Adrenal gland (tissue), 12 donors: ENCODE results near the gene NCOA1. TPM values are rescaled to one million over a fixed set of nuclear protein-coding genes. Genes with fewer than 3 reads are reported as not detected.

Experiments used
- DNase-seq, 7 donors: peaks; one replicate each; pipeline ENCODE4 v3.0.0-alpha.2; 2019 to 2020
- H3K27ac ChIP-seq, 5 donors: fragments of 200-600 bp; sonication (generic) in 4 of 5; 1 replicate in 3 of 5; 2 replicates in 2 of 5; pipeline versions ENCODE4 v1.5.1 to v1.8.0; 2016 to 2020; ENCODE audit warnings: mild to moderate bottlenecking in 1 of 5
- H3K27me3 ChIP-seq: fragments of 200-600 bp; 2 replicates; pipeline ENCODE4 v1.8.0; 2021
- H3K36me3 ChIP-seq, 2 donors: fragments of 200-600 bp; replicated peaks in 1 of 2; 1 replicate in 1 of 2; 2 replicates in 1 of 2; pipeline versions ENCODE4 v1.5.1 to v1.8.0; 2018 to 2022
- H3K4me1 ChIP-seq, 2 donors: fragments of 200-600 bp; replicated peaks in 1 of 2; 1 replicate in 1 of 2; 2 replicates in 1 of 2; pipeline versions ENCODE4 v1.5.1 to v1.8.0; 2018 to 2021
- H3K4me3 ChIP-seq, 4 donors: fragments of 200-600 bp; sonication (generic) in 3 of 4; one replicate each; pipeline ENCODE4 v1.5.1; 2016 to 2018
- H3K9me3 ChIP-seq, 3 donors: fragments of 200-600 bp; sonication (generic) in 1 of 3; replicated peaks in 1 of 3; 1 replicate in 2 of 3; 2 replicates in 1 of 3; pipeline versions ENCODE4 v1.5.1 to v1.8.0; 2016 to 2021
- CTCF ChIP-seq, 6 experiments: fragments of 450-650 bp in 4 of 6; fragments of 200-600 bp in 2 of 6; sonication (generic) in 1 of 6; IDR thresholded peaks; 1 replicate in 5 of 6; 2 replicates in 1 of 6; pipeline versions ENCODE4 v1.5.1 to v1.8.0; 2016 to 2021; ENCODE audit warnings: antibody characterized with exemption in 6 of 6, mild to moderate bottlenecking in 2 of 6, moderate library complexity in 1 of 6
- POLR2A ChIP-seq, 2 donors: fragments of 450-650 bp; IDR thresholded peaks; one replicate each; pipeline ENCODE4 v1.6.1; 2017; ENCODE audit warnings: antibody characterized with exemption in 2 of 2, mild to moderate bottlenecking in 2 of 2, moderate library complexity in 1 of 2
- WGBS, 4 donors: extraction: QIAGEN DNeasy Blood & Tissue Kit in 2 of 4; methylation state at CpG; one replicate each; pipeline versions ENCODE4 v1.1.5 to v1.1.7; 2013 to 2017; 5-methylcytosine and 5-hydroxymethylcytosine counted together
- intact Hi-C, 2 donors: fragments of 100-400 bp; cut with DNase I; formaldehyde crosslinking; loops; one replicate each; pipeline versions ENCODE4 v1.14.1 to v1.15.0; 2022 to 2023
- polyA plus RNA-seq, 3 donors: library from polyadenylated mRNA; stranded (reverse); fragments of 200-250 nt in 2 of 3; fragments of 350-450 nt in 1 of 3; fragmentation: Illumina TruSeq in 1 of 3; extraction: RNeasy Lipid Tissue Mini Kit (QIAGEN cat#74804) in 1 of 3; gene quantifications; one replicate each; pipeline ENCODE4 v1.2.3, GENCODE V29; 2013 to 2014
- total RNA-seq, 9 donors: library from RNA; depleted of rRNA in 4 of 9; stranded (reverse); fragments of >200 nt in 4 of 9; fragments of 120-200 nt in 1 of 9; fragmentation: NEBNext Ultra II Directional in 1 of 9; extraction: Animal tissue kit (Norgen Biotek cat#: 25700) in 1 of 9; gene quantifications; one replicate each; pipeline versions ENCODE4 v1.1.0 to v1.2.4, GENCODE V29; 2013 to 2023
- donor health status: healthy with polysubstance abuse.
- donor health status: Bipolar disorder and iron deficiency.
- donor health status: DM: yes; HTN: yes; CAD: no.
- donor health status: DM: no; HTN: no; CAD: no.
- donor health status: DM: no; HTN: no; CAD: no.
- donor health status: DM: yes; HTN: yes; CAD: no.

The NCOA1 gene
- total and polyA plus RNA-seq, 12 donors, result 13.6 to 85.5 (median 43.6) TPM

DNA sequence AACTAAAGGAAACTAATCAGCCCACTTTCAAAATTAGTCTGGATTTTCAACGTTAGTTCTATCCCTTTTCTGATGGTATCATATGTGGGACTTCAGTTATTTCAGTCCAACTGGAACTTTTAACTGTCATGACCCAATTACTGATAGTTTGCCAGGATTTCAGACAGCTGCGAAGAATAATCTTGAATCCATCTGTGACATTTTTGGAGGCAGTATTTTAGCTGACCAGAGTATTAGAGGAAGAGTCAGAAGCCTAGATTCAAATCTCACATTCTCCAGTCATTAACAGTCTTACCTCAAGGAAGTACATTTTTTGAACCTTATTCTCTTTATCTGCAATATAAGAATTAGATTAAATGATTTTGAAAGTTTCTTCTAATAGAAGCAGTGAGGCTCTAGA is 220.8 kb downstream of the NCOA1 start:
- no peaks in the 10 kb centered on the region for H3K27me3 ChIP-seq
- no peak for TF ChIP-seq POLR2A (IDR thresholded peaks at IDR 0.05)
- no peak for TF ChIP-seq CTCF (IDR thresholded peaks at IDR 0.05)
- intact Hi-C loops, result no loop called here
- H3K9me3 ChIP-seq, result no peaks in the 10 kb centered on the region
- no peak overlapping the region for H3K4me3 ChIP-seq
- no peak overlapping the region for H3K27ac ChIP-seq
- peaks cover 0 to 17% of the 10 kb centered on the region in 2 donors for H3K4me1 ChIP-seq
- WGBS, 4 donors, result 33 to 44% (median 38%) methylated on average over 2 of the region's 2 CpGs
- peaks cover 0 to 18% of the 10 kb centered on the region in 2 donors for H3K36me3 ChIP-seq
- no peak for DNase-seq

DNA sequence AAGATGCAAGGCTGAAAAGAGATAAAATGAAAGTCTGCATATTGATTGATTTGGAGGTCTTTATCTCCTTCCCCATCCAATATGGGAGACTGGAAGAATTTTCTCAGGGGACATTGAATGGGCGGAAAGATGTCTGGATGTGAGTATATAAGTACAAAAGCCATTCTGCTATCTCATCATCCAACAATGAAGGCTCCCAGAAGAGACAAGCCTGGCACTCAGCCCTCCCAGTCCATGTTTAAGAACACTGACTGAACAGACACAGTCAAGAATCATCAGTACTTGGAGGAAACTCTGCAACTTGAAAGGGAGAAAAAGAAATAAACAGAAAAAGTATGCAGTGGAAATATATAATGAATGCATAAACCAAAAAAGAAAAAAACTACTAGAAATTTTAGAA is 221.2 kb downstream of the NCOA1 start:
- Histone ChIP-seq H3K36me3 (peaks cover 0 to 14% of the 10 kb centered on the region in 2 donors), H3K9me3 (no peaks in the 10 kb centered on the region), H3K27ac (no peak overlapping the region), H3K27me3 (no peaks in the 10 kb centered on the region), H3K4me3 (no peak overlapping the region), H3K4me1 (peaks cover 0 to 17% of the 10 kb centered on the region in 2 donors)
- 86 to 93% (median 91%) methylated on average over 1 of the region's 1 CpG for WGBS, 4 donors
- DNase-seq, result no peak
- no peak for TF ChIP-seq POLR2A (IDR thresholded peaks at IDR 0.05)
- no peak for TF ChIP-seq CTCF (IDR thresholded peaks at IDR 0.05)
- intact Hi-C loops, result no loop called here

DNA sequence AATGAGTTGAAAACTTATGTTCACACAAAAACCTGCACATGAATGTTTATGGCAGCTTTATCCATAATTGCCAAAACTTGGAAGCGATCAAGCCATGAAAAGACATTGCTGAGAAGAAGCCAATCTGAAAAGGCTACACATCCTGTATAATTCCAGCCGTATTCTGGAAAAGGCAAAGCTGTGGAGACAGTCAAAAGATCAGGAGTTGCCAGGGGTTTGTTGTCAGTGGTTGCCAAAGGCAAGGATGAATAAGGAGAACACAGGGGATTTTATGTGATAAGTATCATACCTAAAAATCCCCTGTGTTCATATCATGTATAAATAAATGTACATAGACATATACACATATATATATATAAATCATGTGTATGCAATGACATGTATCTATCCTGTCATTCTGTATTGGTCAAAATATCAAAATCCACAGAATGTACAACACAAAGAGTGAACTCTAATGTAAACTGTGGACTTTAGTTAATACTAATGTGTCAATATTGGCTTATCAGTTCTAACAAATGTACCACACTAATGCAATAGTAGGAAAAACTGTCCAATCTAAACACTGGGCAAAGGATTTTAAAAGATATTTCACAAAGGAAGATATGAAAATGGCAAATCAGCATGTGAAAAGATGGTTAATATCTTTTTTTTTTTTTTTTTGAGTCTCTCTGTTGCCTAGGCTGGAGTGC is 226.4 kb downstream of the NCOA1 start:
- Histone ChIP-seq H3K9me3 (peaks cover 0 to 4% (median 0%) of the 10 kb centered on the region in 3 donors), H3K4me1 (peaks cover 9 to 13% of the 10 kb centered on the region in 2 donors), H3K36me3 (no peaks in the 10 kb centered on the region), H3K4me3 (no peak overlapping the region), H3K27ac (no peak overlapping the region), H3K27me3 (no peaks in the 10 kb centered on the region)
- no peak for DNase-seq
- TF ChIP-seq POLR2A (IDR thresholded peaks at IDR 0.05) (no peak), CTCF (IDR thresholded peaks at IDR 0.05) (no peak)
- intact Hi-C loops, result no loop called here
- 86 to 99% (median 97%) methylated on average over 2 of the region's 2 CpGs for WGBS, 4 donors

DNA sequence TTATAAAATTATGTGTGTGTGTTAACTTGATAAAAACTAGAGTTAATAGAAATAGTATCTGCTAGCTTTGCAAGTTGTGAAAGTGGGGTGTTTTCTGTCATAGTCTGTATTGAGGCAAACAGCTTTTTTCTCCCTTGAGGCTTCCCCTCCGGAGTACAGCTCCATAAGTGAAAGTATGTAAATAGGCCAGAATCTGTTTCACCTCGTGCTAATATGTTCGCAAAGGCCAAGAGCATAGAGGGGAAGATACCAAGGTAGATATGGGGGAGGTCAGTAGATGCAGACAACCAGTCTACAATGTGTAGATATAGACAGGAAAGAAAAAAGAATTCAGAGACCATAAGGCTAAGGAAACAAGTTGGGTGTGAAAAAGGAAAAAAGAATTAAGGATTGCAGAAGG is 229.3 kb downstream of the NCOA1 start:
- Histone ChIP-seq H3K27ac (no peak overlapping the region), H3K9me3 (peaks cover 0 to 11% (median 0%) of the 10 kb centered on the region in 3 donors), H3K36me3 (no peaks in the 10 kb centered on the region), H3K4me1 (peaks cover 9 to 25% of the 10 kb centered on the region in 2 donors), H3K4me3 (no peak overlapping the region), H3K27me3 (no peaks in the 10 kb centered on the region)
- WGBS, 4 donors, result 90 to 93% (median 93%) methylated on average over 3 of the region's 3 CpGs
- DNase-seq, result no peak
- intact Hi-C loops, result no loop called here
- TF ChIP-seq CTCF (IDR thresholded peaks at IDR 0.05), result no peak
- TF ChIP-seq POLR2A (IDR thresholded peaks at IDR 0.05), result no peak
